ENCODE data around the gene SPATA13. TPM values are rescaled to one million over a fixed set of nuclear protein-coding genes. Genes with fewer than 3 reads are reported as not detected.

The SPATA13 gene
- total and polyA plus RNA-seq, 4 donors: 29.7 to 41.3 (median 31.8) TPM

GRCh38 chr13:24135674-24136300, 24.7 kb upstream of the SPATA13 start:
- H3K9me3 ChIP-seq (ENCODE audit: control insufficient read depth, insufficient read depth, low read length): no peaks in the 10 kb centered on the region
- H3K27ac ChIP-seq (ENCODE audit: low read depth, low read length): no peak overlapping the region
- no peak overlapping the region for H3K4me3 ChIP-seq (ENCODE audit: low read depth, low read length)
- peaks cover 3% of the 10 kb centered on the region for H3K4me1 ChIP-seq (ENCODE audit: control insufficient read depth, insufficient read depth, low read length)
- no peak for DNase-seq (ENCODE audit: low read depth in 4 of 6, low spot score in 6 of 6)
- H3K27me3 ChIP-seq (ENCODE audit: control insufficient read depth, insufficient read depth, low read length): no peaks in the 10 kb centered on the region
- no peaks in the 10 kb centered on the region for H3K36me3 ChIP-seq (ENCODE audit: control insufficient read depth, insufficient read depth, low read length)
- 57% methylated on average over 1 of the region's 5 CpGs for WGBS (ENCODE audit: insufficient coverage)

GRCh38 chr13:24138911-24139310, 21.6 kb upstream of the SPATA13 start:
- Histone ChIP-seq H3K27me3 (ENCODE audit: control insufficient read depth, insufficient read depth, low read length) (no peaks in the 10 kb centered on the region), H3K9me3 (ENCODE audit: control insufficient read depth, insufficient read depth, low read length) (no peaks in the 10 kb centered on the region), H3K4me3 (ENCODE audit: low read depth, low read length) (no peak overlapping the region), H3K27ac (ENCODE audit: low read depth, low read length) (no peak overlapping the region), H3K36me3 (ENCODE audit: control insufficient read depth, insufficient read depth, low read length) (no peaks in the 10 kb centered on the region), H3K4me1 (ENCODE audit: control insufficient read depth, insufficient read depth, low read length) (peaks cover 3% of the 10 kb centered on the region)
- WGBS (ENCODE audit: insufficient coverage): 88% methylated on average over 5 of the region's 5 CpGs
- no peak for DNase-seq (ENCODE audit: low read depth in 4 of 6, low spot score in 6 of 6)

- WGBS (ENCODE audit: insufficient coverage): 39% methylated on average over 5 of the region's 7 CpGs
- H3K27ac ChIP-seq (ENCODE audit: low read depth, low read length): no peak overlapping the region
Measured at GRCh38 chr13:24141333-24141910, 19.1 kb upstream of the SPATA13 start.

GRCh38 chr13:24142453-24142852, 18.1 kb upstream of the SPATA13 start:
- no CpG with 5 or more reads among the region's 1 CpG for WGBS (ENCODE audit: insufficient coverage)
- Histone ChIP-seq H3K4me3 (ENCODE audit: low read depth, low read length) (no peak overlapping the region), H3K27me3 (ENCODE audit: control insufficient read depth, insufficient read depth, low read length) (no peaks in the 10 kb centered on the region), H3K36me3 (ENCODE audit: control insufficient read depth, insufficient read depth, low read length) (no peaks in the 10 kb centered on the region), H3K4me1 (ENCODE audit: control insufficient read depth, insufficient read depth, low read length) (peaks cover 4% of the 10 kb centered on the region), H3K27ac (ENCODE audit: low read depth, low read length) (no peak overlapping the region), H3K9me3 (ENCODE audit: control insufficient read depth, insufficient read depth, low read length) (no peaks in the 10 kb centered on the region)
- no peak for DNase-seq (ENCODE audit: low read depth in 4 of 6, low spot score in 6 of 6)

More at GRCh38 chr13:24141333-24141910, 19.1 kb upstream of the SPATA13 start:
- H3K36me3 ChIP-seq (ENCODE audit: control insufficient read depth, insufficient read depth, low read length): no peaks in the 10 kb centered on the region
- H3K4me1 ChIP-seq (ENCODE audit: control insufficient read depth, insufficient read depth, low read length): peaks cover 4% of the 10 kb centered on the region
- H3K27me3 ChIP-seq (ENCODE audit: control insufficient read depth, insufficient read depth, low read length): no peaks in the 10 kb centered on the region
- H3K9me3 ChIP-seq (ENCODE audit: control insufficient read depth, insufficient read depth, low read length): no peaks in the 10 kb centered on the region
- peak in 1 of 6 donors; percentile 53 for DNase-seq (ENCODE audit: low read depth in 4 of 6, low spot score in 6 of 6)
- no peak overlapping the region for H3K4me3 ChIP-seq (ENCODE audit: low read depth, low read length)

- Histone ChIP-seq H3K27me3 (ENCODE audit: control insufficient read depth, insufficient read depth, low read length) (no peaks in the 10 kb centered on the region), H3K36me3 (ENCODE audit: control insufficient read depth, insufficient read depth, low read length) (no peaks in the 10 kb centered on the region), H3K4me3 (ENCODE audit: low read depth, low read length) (no peak overlapping the region), H3K9me3 (ENCODE audit: control insufficient read depth, insufficient read depth, low read length) (no peaks in the 10 kb centered on the region), H3K4me1 (ENCODE audit: control insufficient read depth, insufficient read depth, low read length) (peaks cover 4% of the 10 kb centered on the region), H3K27ac (ENCODE audit: low read depth, low read length) (no peak overlapping the region)
- 82% methylated on average over 4 of the region's 4 CpGs for WGBS (ENCODE audit: insufficient coverage)
- DNase-seq (ENCODE audit: low read depth in 4 of 6, low spot score in 6 of 6): no peak
Measured at GRCh38 chr13:24142886-24143285, 17.6 kb upstream of the SPATA13 start.

GRCh38 chr13:24145240-24145639, 15.3 kb upstream of the SPATA13 start:
- Histone ChIP-seq H3K36me3 (ENCODE audit: control insufficient read depth, insufficient read depth, low read length) (no peaks in the 10 kb centered on the region), H3K4me1 (ENCODE audit: control insufficient read depth, insufficient read depth, low read length) (peaks cover 4% of the 10 kb centered on the region), H3K27ac (ENCODE audit: low read depth, low read length) (no peak overlapping the region), H3K27me3 (ENCODE audit: control insufficient read depth, insufficient read depth, low read length) (no peaks in the 10 kb centered on the region), H3K4me3 (ENCODE audit: low read depth, low read length) (no peak overlapping the region), H3K9me3 (ENCODE audit: control insufficient read depth, insufficient read depth, low read length) (no peaks in the 10 kb centered on the region)
- DNase-seq (ENCODE audit: low read depth in 4 of 6, low spot score in 6 of 6): peak in 2 of 6 donors; percentile 30 to 60
- 6% methylated on average over 2 of the region's 2 CpGs for WGBS (ENCODE audit: insufficient coverage)

GRCh38 chr13:24145674-24146073, 14.8 kb upstream of the SPATA13 start:
- H3K4me3 ChIP-seq (ENCODE audit: low read depth, low read length): no peak overlapping the region
- H3K4me1 ChIP-seq (ENCODE audit: control insufficient read depth, insufficient read depth, low read length): peaks cover 4% of the 10 kb centered on the region
- H3K27me3 ChIP-seq (ENCODE audit: control insufficient read depth, insufficient read depth, low read length): no peaks in the 10 kb centered on the region
- no peak for DNase-seq (ENCODE audit: low read depth in 4 of 6, low spot score in 6 of 6)
- 70% methylated on average over 7 of the region's 7 CpGs for WGBS (ENCODE audit: insufficient coverage)
- H3K27ac ChIP-seq (ENCODE audit: low read depth, low read length): no peak overlapping the region
- H3K9me3 ChIP-seq (ENCODE audit: control insufficient read depth, insufficient read depth, low read length): no peaks in the 10 kb centered on the region
- no peaks in the 10 kb centered on the region for H3K36me3 ChIP-seq (ENCODE audit: control insufficient read depth, insufficient read depth, low read length)

- no peak overlapping the region for H3K4me3 ChIP-seq (ENCODE audit: low read depth, low read length)
- H3K4me1 ChIP-seq (ENCODE audit: control insufficient read depth, insufficient read depth, low read length): peaks cover 4% of the 10 kb centered on the region
- 94% methylated on average over 4 of the region's 7 CpGs for WGBS (ENCODE audit: insufficient coverage)
- DNase-seq (ENCODE audit: low read depth in 4 of 6, low spot score in 6 of 6): no peak
- H3K27ac ChIP-seq (ENCODE audit: low read depth, low read length): no peak overlapping the region
- H3K27me3 ChIP-seq (ENCODE audit: control insufficient read depth, insufficient read depth, low read length): no peaks in the 10 kb centered on the region
- H3K9me3 ChIP-seq (ENCODE audit: control insufficient read depth, insufficient read depth, low read length): no peaks in the 10 kb centered on the region
- H3K36me3 ChIP-seq (ENCODE audit: control insufficient read depth, insufficient read depth, low read length): no peaks in the 10 kb centered on the region
Measured at GRCh38 chr13:24146961-24147569, 13.5 kb upstream of the SPATA13 start.

GRCh38 chr13:24147570-24147963, 13.0 kb upstream of the SPATA13 start:
- H3K27me3 ChIP-seq (ENCODE audit: control insufficient read depth, insufficient read depth, low read length): no peaks in the 10 kb centered on the region
- DNase-seq (ENCODE audit: low read depth in 4 of 6, low spot score in 6 of 6): no peak
- peaks cover 4% of the 10 kb centered on the region for H3K4me1 ChIP-seq (ENCODE audit: control insufficient read depth, insufficient read depth, low read length)
- H3K9me3 ChIP-seq (ENCODE audit: control insufficient read depth, insufficient read depth, low read length): no peaks in the 10 kb centered on the region
- 83% methylated on average over 1 of the region's 6 CpGs for WGBS (ENCODE audit: insufficient coverage)
- no peak overlapping the region for H3K27ac ChIP-seq (ENCODE audit: low read depth, low read length)
- H3K4me3 ChIP-seq (ENCODE audit: low read depth, low read length): no peak overlapping the region
- H3K36me3 ChIP-seq (ENCODE audit: control insufficient read depth, insufficient read depth, low read length): no peaks in the 10 kb centered on the region

Data from spinal cord (tissue), 10 donors.